Measurements from ENCODE around the gene PSMA6.

DNA sequence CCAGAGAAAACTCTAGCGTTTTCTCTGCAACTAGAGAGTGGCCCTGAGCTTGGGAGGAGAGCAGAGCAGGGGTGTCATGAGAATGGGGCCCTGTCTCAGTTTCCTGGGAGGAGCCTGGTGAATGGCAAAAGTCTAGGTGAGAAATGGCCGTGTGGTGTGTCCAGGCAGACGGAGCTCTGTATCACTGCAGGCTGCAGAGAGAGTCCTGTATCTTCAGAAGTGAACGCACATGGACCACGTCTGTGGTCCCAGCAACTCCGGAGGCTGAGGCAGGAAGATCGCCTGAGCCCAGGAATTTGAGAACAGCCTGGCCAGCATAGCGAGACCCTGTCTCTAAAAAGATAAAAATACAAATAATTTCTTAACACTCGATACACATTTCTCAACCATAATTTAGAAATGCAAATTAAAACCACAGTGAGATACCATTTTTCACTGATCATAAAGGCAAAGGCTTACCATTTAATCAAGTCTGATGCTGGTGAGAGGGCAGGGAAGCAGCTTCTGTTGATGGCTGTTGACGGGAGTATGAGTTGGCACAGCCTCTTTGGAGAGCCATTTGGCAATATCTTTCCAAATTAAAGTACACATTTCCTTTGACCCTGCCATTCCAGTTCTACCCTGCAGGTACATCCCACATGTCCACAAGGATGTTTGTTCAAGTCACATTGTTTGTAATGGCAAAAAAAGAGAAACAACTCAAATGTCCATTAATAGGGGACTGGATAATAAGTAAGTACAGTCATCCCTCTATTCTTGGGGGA, 61.4 kb downstream of the PSMA6 start:
- TF ChIP-seq, protein P1, sequence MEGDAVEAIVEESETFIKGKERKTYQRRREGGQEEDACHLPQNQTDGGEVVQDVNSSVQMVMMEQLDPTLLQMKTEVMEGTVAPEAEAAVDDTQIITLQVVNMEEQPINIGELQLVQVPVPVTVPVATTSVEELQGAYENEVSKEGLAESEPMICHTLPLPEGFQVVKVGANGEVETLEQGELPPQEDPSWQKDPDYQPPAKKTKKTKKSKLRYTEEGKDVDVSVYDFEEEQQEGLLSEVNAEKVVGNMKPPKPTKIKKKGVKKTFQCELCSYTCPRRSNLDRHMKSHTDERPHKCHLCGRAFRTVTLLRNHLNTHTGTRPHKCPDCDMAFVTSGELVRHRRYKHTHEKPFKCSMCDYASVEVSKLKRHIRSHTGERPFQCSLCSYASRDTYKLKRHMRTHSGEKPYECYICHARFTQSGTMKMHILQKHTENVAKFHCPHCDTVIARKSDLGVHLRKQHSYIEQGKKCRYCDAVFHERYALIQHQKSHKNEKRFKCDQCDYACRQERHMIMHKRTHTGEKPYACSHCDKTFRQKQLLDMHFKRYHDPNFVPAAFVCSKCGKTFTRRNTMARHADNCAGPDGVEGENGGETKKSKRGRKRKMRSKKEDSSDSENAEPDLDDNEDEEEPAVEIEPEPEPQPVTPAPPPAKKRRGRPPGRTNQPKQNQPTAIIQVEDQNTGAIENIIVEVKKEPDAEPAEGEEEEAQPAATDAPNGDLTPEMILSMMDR (optimal IDR thresholded peaks at IDR 0.05 in 1 of 3, IDR thresholded peaks at IDR 0.05 in 1 of 3, conservative IDR thresholded peaks at IDR 0.05 in 1 of 3; ENCODE audit: extremely low read depth in 1 of 3, insufficient read depth in 2 of 3, low read length in 3 of 3): no peak
- TF ChIP-seq EZH2 (IDR thresholded peaks at IDR 0.05; ENCODE audit: low read length): no peak
